NCI-H2171 treated with DMSO at 0.1 percent for 48 hours (cell line): ENCODE measurements around the gene UBFD1.
"Not testable (repeated sequence)": the region's sequence is repeated elsewhere in the genome, so short reads cannot be mapped to it uniquely, and the experiment has no call there.

Source experiments
- DNase-seq: peaks from one replicate; lab custom pipeline; 2025; lab: John Stamatoyannopoulos, UW

UBFD1 gene

DNA sequence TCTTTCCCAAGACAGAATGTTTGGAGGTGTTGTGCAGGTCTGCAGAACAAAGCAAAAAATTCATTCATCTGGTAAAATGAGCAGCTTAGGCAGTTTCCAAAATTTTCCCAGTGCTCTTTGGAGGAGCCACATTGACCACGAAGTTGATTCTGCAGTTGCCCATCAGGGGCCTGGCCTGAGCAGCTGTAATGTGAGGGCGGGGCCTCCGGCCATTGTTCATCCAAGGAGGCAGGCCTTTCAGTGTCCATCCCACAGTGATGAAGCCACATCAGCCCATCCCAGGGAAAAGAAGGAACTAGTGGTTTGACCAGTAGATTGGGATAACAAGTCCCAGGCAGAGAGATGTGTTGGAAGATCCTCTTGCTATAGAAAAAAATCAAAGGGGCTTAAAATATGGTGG is 10.1 kb downstream of the UBFD1 start:
- no peak for DNase-seq

DNA sequence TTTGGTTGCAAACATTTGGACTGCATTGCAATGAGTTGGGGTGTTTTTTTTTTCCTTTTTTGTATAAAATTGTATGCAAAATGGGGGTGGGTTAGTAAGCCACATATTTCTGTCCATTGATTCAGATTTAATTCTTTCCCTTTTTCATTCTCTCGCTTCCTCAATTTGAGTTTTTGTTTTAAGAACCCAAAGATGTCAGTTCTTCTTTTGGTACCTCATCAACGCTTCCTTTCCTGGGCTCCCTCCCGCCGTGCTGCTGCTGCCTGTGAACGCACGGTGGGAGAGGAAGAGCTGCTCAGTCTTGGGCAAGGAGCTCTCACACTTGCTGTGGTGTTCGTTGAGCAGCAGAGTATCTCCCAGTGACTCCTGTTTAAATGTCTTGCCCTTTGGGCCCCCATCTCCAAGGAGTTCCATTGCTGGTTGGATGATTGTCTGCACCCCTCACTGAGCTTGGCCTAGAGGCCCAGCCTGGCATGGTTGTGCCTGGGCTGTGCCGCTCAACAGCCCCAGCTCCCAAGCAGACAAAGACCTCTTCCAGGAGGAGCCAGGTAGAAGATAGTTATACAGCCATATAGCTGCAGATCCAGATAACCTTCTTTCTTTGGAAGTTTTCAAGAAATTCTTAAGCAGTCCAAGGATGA is 13.6 kb downstream of the UBFD1 start:
- DNase-seq, result no peak

DNA sequence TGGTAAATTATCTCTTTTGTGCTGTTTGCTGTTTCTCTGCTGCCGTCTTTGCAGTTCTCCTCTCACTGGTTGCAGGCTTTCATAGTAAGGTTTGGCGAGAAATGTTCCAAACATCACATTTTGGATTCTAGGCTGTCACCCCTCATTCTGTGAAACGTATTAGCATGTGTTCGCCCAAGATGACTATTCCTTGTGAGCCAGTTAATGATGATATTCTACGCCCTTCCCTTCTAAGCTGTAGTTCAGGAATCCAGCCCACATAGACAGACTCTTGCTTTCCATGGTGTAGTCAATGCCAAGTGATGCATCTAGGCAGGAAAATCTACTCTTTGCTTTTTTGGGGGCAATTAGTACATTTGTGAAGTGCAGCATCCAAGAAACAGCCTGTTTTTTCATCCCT is 14.4 kb downstream of the UBFD1 start:
- no peak for DNase-seq

DNA sequence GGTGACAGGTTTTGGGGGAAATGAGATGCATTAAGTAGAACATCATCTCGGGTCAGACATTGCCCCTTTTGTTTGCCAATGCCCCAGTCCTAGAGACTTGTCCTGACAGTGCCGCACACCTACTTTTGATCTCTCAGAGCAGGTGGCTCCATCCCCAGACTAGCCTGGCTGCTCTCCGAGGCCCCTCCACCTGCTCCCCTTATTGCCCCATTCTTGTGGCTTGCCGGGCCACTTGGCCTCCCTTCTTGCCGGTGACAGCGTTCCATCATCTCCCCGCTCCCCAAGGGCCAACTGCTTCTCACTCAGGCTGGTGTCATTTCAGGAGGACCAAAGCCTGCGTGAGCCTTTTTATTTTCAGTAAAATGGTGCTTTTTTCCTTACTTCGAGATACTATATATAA is 14.9 kb downstream of the UBFD1 start:
- no peak for DNase-seq

DNA sequence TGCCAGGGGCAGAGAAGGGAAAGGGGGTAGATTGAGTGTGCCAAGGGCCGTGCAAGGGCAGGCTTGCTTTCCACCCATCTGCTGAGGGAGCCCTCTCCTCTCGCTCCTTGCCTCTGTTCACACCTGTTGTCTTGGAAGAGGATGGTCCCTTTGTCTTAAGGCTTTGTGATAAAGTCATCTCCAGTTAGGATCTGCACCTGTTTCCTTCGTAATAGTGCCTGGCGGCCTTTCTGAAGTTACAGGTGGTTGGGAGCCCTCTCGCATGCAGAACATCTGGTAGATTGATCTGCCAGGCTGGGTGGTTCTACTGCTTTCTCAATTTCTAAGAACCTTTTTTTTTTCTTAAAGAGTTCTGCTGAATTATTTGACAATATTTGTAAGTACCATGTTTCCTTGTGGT is 16.3 kb downstream of the UBFD1 start:
- DNase-seq, result no peak

DNA sequence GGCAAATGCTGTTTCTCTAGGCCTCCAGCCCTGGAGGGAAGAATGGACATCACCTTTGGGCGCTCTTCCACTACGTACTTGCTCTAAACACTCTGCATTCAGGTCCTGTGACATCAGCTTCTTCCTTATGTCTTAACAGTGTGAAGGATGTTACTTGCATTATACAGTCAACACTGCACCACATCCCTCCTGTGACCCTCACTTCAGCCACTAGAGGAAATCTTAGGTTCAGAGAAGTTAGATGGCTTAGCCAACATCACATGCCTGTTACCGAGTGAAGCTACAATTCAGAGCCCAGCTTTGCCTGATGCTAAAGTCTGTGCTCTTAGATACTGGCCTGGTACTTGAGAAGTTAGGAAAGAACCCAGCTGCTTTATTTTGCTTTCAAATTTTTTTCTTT is 18.3 kb downstream of the UBFD1 start:
- no peak for DNase-seq

DNA sequence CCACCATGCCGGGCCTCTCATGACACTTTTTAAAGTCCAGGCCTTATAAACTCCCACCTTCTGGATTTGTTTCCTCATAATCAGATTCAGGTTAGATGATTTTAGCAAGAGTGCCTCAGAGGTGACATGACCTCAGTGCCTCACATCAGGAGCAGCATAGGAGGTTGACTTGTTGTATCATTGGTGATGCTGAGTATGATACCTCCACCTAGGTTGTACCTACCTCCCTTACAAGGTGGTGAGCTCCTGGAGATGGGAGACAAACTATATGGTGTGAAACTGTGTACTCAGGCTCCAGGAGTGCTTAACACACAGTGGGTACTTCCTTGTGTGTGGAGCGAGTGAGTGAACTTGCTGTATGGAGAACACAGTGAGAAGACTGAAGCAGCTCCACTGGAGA is 20.0 kb downstream of the UBFD1 start:
- no peak for DNase-seq

DNA sequence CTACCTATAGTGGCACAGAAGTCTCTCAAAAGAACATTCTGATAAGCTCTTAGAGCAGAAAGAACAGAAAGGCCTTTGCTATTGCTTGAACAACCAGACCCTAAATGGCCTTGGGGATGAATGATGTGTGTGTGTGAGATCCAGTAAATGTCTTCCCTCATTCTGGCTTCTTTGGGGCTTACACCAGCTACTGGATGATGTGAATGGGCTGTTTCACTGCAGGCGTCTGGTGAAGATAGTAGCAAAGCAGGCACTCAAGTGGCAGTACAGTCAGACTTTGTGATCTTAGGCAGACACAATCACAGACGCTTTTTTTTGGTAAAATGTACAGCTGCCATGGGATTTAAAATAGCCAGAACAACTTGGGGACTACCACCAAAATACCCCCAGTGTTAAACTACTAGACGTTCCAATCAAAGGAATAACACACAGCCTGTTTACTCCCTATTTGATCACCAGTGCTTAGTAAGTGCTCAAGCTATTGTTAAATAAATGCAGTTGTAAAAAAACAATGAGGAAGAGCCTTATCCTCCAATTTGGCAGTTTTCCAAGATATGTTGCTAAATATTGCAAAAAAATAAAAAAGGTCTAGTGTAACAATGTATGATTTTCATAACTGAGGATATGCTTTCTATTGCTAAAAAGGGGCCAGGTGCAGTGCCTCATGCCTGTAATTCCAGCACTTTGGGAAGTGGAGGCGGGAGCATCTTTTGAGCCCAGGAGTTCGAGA is 20.7 kb downstream of the UBFD1 start:
- DNase-seq, result no peak

DNA sequence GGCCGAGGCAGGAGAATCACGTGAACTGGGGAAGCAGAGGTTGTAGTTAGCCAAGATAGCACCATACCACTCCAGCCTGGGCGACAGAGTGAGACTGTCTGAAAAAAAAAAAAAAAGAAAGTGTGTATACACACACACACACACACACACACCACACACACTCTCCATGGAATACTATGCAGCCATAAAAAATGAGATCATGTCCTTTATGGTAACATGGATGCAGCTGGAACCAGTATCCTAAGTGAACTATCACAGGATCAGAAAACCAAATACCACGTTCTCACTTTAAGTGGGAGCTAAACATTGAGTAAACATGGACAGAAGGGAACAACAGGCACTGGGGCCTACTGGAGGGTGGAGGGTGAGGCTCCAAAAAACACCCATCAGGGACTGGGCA is 21.8 kb downstream of the UBFD1 start:
- DNase-seq, result no peak

DNA sequence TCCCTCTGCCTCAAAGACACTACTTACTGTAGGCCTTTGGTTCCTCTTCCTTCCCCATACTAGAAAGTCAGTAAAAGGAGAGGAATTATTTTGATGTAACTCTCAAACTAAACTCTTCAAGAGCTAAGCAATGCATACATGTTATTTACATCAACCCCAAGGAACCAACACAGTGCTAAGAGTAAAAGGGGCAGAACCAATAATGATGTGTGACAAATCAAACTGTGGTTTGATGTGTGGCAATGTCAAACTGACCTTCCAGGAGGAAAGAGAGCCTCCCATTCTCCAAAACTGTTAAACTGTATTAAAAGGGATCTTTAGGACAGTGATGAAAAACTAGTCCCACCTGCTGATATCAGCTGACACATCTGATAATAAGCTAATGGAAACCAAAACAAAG is 22.9 kb downstream of the UBFD1 start:
- no peak for DNase-seq

DNA sequence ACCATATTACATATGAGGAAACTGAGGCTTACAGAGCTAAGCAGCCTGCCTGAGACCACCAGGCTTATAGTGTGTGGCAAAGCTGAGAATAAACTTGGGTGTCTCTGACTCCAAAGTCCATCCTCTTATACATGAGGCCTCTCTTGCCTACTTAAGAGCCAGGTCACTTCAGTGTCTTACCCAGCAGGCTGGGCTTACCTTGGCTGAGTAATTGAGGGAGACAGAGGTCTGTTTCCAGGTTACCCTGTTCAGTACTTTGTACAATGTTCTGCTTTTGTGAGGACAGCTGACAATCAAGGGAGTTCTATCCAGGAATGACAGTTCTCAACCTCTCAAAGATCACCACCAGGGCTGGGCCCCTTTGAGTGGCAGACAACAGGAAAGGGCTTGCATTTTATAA is 24.2 kb downstream of the UBFD1 start:
- DNase-seq, result no peak

DNA sequence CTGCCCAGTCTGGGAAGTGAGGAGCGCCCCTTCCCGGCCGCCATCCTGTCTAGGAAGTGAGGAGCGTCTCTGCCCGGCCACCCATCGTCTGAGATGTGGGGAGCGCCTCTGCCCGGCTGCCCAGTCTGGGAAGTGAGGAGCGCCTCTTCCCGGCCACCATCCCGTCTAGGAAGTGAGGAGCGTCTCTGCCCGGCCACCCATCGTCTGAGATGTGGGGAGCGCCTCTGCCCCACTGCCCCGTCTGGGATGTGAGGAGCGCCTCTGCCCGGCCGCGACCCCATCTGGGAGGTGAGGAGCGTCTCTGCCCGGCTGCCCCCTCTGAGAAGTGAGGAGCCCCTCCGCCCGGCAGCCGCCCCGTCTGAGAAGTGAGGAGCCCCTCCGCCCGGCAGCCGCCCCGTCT is 25.7 kb downstream of the UBFD1 start:
- not testable (repeated sequence) for DNase-seq

DNA sequence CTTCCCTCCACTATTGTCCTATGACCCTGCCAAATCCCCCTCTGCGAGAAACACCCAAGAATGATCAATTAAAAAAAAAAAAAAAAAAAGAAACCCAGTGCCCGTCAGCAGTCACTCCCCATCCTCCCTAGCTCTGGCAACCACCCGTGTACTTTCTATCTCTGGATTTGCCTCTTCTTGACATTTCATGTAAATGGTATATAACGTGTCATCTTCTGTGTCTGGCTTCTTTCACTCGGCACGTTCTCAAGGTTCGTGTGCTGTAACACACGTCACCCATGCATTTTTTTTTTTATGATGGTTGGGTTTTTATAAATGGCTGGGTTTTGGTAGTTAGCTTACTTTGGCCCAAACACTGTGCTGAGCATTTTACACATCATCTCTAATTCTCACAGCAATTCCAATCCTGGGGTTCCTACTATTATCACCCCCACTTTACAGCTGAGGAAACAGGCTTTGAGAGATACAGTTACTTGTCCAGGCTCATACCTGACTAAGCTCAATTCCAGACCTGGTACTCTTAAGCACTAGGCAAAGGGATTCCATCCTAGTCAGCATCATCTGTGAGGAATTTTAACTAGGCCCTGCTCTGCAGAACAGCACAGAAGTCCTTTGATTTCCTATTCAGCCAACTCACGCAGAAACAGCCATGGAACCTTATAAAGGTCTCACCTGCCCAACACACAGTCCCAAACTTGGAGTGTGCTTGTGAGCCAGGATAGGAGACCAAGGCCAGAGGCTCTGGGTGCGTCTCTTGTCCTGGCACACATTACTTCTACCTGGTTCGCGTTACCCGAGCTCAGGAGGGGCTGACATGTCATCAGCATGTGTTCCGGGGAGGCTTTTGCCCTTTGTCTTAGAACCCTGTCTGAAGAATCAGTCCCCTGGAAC is 26.9 kb downstream of the UBFD1 start:
- DNase-seq, result no peak

DNA sequence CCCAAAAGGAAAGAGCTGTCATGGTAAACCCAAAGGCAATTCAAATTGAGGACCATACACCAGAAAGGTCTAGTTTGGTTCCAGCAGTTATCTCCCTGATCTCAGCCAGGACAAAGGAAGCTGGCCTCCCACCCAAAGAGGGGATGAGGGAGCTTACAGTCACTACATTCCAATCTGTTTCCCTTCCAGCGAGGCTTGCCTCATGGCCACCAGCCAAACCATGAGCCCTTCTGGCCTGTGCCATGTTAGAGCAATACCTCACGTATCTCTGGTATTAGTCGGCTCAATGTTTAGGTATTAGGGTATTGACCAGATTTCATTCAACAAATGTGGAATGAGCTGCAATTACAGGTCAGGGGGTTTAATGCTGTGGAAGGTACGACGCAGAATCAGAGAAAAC is 30.2 kb downstream of the UBFD1 start:
- no peak for DNase-seq

DNA sequence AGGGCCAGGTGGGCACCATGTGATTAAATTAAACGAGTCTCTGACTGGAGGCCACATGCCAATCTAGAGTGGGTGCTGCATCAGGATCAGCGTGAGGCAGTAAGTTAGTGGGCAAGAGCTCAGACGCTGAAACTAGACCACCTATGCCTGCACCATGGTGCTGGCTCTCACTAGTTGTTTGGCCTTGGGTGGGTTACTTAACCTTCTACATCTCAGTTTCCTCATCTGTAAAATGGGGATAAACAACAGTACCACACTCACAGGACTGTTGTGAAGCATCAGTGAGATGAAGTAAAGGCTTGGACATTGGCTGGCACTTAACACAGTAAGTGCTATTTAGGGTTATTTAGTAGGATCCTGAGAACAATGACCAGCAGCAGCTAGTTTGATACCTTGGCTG is 32.7 kb downstream of the UBFD1 start:
- DNase-seq, result no peak

DNA sequence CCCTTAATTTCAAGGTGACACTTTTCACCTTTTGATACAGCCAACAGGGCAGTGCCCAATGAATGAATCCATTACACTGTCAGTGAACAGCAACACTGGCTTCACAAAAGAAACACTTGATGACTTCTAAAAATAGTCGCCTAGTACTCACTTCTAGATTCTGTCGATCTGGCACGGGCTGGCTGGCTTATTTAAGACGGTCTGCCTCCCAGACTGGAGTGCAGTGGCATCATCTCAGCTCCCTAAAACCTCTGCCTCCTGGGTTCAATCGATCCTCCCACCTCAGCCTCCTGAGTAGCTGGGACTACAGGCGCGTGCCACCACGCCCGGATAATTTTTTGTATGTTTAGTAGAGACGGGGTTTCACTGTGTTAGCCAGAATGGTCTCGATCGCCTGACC is 36.7 kb downstream of the UBFD1 start:
- DNase-seq, result no peak

DNA sequence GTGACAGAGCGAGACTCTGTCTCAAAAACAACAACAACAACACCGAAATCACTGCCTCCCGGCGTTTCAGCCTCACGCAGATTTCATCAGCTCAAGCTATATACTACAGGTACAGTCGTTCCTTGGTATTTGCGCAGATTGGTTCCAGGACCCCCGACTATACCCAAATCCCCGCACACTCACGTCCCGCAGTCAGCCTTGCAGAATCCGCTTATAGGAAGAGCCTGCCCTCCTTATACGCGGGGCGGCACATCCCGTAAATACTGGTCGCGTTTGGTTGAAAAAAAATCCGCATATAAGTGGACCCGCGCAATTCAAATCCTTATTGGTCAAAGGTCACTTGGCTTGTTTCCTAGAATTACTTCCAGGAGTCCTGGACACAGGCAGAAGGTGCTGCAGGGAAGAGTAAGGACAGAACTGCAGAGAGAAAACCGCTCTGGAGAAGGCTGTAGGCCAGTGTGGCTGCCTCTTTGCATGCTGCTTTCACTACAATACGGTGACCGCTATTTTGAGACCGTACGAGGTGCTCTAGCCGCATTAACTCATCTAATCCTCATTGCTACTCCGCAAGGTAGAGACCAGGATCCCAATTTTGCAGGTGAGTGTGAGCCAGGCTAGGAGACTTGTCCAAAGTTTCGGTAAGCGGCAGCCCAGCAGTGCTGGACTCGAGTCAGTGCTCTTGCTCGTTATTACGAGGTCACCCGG is 37.9 kb downstream of the UBFD1 start:
- DNase-seq, result no peak

DNA sequence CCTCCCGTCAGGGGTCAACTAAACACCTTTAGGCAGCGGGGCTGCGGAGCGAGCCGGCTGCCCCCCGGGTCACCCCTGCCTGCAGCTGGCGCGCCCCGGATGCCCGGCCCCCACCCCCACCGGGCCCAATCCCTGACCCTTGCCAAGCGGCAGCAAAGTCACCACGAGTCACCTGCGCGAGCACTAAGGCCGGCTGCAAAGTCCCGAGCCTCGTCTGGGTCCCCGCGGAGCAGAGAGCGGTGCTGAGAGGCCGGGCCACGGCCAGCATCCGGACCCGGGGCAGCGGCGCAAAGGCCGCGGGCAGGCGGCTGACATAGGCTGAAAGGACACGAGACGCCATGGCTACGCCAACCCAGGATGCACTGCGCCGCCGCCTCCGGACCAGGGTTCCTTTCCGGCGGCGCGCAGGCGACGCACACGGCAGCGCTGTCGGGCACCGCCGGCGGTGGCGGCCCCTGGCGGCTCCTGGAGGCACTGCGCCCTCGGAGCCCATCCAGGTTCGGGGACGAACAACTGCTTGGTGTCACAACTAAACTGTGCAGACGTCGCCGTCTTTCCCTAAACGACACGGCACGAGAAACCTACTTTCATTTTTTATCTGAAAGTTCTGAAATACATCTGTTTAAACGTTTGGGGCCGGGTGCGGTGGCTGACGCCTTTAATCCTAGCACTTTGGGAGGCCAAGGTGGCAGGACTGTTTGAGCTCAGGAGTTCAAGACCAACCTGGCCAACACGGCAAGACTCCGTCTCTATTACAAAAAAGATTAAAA is 38.6 kb downstream of the UBFD1 start, which contains the start of gene NDUFAB1:
TSS of gene NDUFAB1 (minus strand) at position 366 of the 770 bp plus-strand sequence. CDS start at position 340, 26 bp downstream.
- DNase-seq, result peak; percentile 79

DNA sequence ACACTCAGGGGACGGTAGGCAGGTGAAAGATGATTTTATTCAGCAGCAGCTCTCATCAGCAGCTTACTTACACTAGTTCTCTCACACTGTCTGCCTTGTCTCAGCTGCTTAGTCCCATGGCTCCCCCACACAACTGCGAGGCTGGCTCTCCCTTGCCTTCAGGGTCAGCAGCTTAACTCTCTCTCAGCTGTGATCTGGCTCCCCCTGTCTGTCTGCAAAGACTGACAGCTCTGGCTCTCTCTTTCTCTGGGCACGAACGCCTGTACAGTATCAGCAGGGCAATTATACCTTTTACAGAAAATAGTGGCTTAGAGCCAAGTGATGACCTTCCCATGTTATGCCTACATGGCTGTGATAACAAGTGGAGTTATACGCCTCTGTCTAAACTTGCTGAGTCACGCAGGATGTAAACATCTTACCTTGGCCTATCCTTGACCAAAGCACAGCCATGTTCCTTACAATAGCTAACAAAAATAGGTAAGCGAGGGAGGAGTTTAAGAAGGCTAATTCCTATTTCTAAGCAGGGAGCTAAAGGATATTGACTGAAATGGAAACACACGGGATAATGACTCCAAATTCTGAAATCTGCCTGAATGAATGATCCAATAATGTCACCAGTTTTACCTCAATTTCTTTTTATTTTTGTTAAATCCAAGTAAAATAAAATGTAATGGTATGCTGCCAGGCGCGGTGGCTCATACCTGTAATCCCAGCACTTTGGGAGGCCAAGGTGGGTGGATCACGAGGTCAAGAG is 39.7 kb downstream of the UBFD1 start:
- DNase-seq, result peak; percentile 5

DNA sequence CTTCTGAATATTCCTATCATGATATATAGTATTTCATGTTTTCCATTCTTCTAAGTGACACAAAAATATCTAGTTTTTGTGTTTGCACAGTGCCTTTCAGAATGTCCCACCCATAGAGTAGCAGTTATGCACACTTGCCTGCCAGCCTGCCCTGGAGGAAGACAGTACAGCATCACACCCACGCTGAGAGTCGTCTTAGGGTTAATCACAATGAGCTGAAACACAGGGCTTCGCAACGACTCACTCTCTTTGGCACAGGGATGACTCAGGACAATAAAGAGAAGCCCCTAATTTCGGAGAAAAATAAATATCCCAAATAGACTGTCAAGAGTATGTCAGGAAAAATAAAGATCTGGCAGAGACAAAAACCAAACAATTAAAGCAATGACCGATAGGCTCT is 50.2 kb downstream of the UBFD1 start:
- no peak for DNase-seq

DNA sequence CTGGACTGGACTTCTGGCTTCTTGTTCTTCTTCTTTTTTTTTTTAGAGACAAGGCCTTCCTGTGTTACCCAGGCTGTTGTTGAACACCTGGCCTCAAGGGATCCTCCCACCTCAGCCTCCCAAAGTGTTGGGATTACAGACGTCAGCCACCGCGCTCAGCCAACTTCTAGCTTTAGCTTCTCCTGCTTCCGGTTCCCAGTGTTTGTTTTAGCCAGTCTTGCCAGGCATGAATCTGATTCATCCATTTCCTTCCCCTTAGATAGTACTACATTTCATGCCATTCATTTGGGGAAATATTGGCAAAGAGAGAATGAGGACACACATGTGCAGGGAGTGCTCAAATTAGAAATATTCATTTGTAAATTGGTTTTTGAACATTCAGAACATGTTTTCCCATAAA is 50.7 kb downstream of the UBFD1 start:
- DNase-seq, result no peak
